ENCODE data around the gene GXYLT2.

Gene GXYLT2

GRCh38 chr3:72887705-72888545 lies at the start of gene GXYLT2:
Gene GXYLT2 (plus strand): TSS chr3:72888046. CDS start chr3:72888234, 188 bp downstream.
- peak; percentile 70 for DNase-seq (ENCODE audit: low spot score)

DNA sequence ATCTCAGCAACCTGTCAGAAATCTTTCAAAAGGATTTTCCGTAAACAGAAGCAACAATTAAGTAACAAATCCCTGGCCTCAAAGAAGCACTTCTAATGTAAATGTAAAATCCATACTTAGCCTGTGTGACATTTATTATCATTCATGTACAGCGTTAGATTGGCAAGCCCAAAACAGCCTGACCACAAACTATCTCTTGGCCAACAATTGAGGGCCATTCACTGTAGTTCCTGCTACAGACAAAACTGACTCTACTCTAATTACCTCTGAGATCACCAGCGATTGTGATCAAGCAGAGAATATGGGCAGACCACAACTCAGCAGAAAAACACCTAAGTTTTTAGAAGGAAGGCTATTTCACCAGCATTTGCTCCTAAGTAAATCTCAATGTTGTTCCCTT lies 48.8 kb upstream of the GXYLT2 start:
- no peak for DNase-seq (ENCODE audit: low spot score)

DNA sequence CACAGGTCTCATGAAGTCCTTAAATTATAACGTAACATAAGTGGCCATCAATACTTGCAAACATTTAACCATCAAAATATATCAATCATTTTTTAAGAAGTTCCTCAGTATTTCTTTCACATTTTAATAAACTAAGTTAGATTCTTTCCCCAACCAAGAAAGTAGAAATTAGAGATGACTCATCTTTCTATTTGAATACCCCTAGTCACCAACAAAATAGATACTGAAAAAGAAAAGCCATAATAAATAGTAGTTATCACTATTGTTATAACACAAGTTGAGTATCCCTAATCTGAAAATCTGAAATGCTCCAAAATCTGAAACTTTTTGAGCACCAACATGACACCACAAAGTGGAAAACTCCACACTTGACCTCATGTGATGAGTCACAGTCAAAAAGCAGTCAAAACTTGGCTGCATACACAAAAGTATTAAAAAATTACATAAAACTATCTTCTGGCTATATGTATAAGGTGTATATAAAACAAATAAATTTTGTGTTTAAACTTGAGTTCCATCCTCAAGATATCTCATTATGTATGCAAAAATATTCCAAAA lies 43.3 kb upstream of the GXYLT2 start:
- DNase-seq (ENCODE audit: low spot score), result no peak

- no peak for DNase-seq (ENCODE audit: low spot score)
Observed at GRCh38 chr3:72846166-72846565, 41.7 kb upstream of the GXYLT2 start.

DNA sequence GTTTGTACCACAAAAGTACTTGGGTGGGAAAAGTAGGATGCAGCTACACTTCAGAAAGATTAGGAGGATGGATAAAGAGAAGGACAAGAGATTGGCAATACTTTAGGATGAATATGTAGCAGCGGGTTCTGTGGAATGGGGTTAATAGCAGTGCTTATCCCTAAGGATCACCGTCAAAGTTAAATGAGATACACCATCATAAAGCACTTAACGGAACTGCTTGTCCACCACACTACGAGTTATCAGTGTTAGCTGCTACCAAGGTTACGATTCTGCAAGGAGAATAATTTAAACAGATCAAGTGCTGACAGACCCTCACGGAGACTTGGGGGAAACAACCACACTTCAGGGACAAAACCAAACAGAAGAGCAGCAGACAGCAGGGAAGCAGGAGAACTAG lies 40.6 kb upstream of the GXYLT2 start:
- no peak for DNase-seq (ENCODE audit: low spot score)

DNA sequence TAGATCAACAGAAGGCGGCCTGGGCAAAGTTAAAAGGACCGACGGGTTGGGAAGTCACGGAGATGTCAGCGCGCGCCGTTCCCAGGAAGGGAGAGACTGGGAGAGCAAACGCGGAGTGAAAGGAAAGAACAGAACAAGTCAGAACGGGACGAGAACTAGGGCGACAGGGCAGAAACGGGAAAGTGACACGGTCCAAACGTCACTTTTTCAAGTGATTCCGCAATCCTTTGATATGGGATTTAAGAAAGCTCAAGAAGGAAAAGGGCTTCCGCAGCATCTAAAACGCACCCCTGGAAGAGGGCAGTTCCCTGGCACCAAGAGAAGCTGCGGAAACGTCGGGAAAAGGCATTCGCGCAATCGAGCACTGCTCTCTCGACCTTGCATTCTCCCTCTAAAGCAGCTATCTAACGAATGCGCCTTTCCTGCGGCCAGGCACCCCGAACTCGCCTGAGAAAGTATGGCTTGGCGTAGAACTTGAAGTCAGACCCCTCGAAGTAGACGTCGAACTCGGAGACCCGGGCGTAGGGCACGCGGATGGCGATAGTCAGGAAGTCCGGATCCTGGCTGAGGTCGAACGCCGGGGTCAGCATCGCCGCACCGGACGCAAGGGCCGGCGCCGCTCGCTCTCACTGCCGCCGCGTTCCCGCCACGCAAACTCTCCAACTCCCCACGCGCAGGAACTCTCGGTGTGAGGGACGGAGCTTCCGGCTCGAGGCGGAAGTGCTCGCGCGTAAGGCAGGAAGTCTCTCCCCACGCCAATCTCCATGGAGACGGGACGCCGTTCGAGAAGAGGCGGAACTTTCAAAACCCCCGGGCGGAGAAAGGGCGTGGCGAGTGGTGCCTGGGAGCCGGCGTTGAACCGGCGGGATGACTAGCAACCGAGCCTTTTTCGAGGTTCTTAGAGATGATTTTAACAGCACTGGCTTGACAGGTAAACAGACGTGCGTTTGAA lies 39.8 kb upstream of the GXYLT2 start, which contains the start of gene SHQ1:
Gene SHQ1 (minus strand): TSS at position 695 of the 952 bp plus-strand sequence. CDS start 105 bp downstream, at position 590.
- DNase-seq (ENCODE audit: low spot score), result peak; percentile 92

GRCh38 chr3:72848703-72849081 lies 39.2 kb upstream of the GXYLT2 start:
- DNase-seq (ENCODE audit: low spot score), result peak; percentile 25

DNA sequence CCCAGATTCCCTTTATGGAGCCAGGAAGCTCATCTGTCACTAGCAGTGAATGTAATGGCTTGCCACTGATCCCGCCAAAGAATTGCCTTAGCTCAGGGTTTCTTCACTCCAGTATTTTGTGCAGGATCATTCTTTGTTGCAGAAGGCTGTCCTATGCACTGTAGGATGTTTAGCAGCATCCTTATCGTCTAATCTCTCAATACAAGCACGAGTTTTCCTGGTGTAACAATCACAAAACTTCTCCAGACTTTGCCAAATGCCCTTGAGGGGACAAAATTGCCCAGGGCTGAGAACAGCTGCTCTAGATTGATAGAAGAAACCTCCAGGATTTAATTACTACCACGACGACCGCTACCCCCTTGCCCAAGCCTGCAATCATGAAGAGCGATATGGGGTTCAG lies 32.8 kb upstream of the GXYLT2 start:
- DNase-seq (ENCODE audit: low spot score), result no peak

DNA sequence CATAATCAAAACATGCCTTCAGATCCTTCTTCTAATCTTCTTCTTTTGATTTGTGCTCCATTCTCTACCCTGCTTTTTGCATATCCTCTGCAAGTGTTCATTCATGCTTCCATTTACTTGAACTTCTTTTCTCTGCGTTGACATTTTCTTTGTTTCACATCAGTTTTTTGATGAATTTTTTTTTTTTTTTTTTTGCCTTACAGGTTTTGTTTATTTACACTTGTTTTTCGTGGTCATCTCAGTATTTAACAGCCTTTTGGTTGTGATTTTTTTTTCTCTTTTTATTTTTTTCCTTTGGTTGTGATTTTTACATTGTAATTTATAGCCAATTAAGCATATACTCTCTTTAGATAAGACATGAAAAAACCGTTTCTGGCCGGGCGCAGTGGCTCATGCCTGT lies 27.8 kb upstream of the GXYLT2 start:
- DNase-seq (ENCODE audit: low spot score), result no peak

DNA sequence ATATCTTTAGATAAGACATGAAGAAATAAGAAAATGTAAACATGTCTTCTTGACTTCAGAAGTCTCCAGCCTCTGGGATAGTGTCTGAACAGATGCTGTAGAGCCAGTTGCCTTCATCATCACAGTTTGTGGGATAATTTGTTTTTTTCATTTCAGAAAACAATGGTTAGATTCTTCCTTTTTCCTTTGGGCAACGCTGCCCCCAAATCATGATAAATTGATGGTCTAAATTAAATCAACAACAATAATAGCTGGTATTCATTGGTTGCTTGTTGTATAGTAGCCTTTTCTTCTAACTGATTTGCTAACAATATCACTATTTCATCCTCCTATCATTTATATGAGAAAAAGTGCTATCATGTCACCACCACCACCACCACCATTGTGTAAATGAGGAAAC lies 27.0 kb upstream of the GXYLT2 start:
- DNase-seq (ENCODE audit: low spot score), result no peak

GRCh38 chr3:72862314-72863090 lies 25.3 kb upstream of the GXYLT2 start:
- DNase-seq (ENCODE audit: low spot score), result no peak

DNA sequence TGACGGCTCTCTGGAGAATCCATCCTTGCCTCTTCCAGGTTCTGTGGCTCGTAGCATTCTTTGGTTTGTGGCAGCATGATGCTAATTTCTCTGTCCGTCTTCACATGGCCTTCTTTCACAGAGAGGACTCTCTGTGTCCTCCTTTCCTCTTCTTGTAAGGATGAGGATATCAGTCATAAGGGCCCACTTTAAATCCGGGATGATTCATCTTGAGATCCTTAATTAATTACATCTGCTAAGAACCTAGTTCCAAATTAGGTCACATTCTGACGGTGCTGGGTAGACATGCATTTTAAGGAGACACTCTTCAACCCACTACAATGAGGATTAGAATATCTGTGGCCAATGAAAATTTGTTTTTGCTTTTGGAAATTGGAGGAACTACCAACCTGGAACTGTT lies 15.7 kb upstream of the GXYLT2 start:
- no peak for DNase-seq (ENCODE audit: low spot score)

GRCh38 chr3:72887343-72887704 lies 522 bp upstream of the GXYLT2 start:
- DNase-seq (ENCODE audit: low spot score), result no peak

DNA sequence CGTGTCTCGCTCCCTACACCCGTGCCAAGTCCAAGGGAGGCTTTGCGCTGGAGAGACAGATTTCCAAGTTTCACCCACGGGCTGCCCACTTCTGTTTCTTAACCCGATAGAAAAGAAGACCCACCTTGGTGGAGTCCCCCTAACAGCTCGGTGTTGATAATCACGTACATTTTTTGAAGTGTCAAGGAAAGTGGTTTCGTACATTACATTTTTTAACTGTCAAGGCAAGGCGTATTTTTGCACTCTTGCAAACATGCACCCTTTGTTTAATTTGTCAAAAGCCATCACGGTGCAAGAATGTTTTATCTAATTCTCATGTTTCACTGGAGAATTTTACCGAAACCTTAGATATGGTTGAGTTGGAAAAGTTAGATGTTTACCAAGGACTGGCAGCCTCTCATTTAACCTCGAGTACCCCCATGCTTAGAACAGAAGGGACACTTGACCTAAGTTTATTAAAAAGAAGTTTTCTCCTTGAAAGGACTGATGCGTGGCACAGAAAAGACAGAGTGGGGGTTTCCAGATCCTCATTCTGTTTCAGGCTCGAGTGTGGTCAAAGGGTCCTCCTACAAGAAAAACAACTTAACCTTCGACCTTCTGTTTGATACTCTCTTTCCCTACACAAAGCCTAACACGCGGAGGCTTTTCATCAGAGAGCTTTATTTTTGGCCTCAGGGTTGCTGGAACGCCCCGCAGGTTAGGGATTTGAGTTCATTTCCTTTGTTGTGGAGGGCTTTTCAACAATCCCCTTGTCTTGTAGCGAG lies 882 bp downstream of the GXYLT2 start:
- DNase-seq (ENCODE audit: low spot score), result no peak

- DNase-seq (ENCODE audit: low spot score), result no peak
Observed at GRCh38 chr3:72889310-72890165, 1.7 kb downstream of the GXYLT2 start.

GRCh38 chr3:72890166-72890925 lies 2.5 kb downstream of the GXYLT2 start:
- no peak for DNase-seq (ENCODE audit: low spot score)

DNA sequence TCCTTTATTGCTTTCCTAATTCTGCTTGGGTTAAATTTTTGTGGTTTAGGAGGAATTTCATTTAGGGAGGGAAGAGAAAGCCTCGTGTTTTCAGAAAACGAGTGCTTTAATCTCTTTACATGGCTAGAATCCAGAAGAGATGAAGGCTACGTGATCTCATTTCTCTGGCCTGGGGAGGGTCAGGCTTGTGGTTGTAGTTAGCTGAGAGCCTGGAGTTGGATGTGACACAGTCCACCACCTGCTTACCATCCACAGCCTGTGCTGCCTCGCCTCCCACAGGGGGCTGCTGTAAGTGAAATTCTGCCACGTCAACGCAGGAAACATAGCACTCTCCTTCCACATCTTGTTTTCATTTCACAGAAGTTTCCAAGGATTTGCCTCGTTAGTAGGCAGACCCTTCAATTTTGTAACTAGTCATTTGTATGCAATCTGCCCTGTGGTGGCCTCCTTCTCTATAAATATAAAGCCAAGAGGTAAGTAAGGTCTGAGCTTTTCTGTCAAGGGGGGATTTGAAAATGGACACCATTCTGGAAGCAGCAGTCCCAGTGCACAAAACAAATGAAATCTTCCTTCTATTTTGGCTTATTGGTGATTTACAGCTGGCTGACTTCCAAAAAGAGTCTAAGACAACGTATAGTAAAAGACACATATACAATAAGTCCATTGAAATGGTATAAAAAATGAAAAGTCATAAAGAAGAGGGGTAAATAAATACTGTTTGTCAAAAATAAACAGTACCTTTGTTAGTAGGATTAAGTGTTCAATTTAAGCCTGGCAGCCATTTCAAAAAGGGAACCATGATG lies 3.4 kb downstream of the GXYLT2 start:
- peak; percentile 47 for DNase-seq (ENCODE audit: low spot score)

DNA sequence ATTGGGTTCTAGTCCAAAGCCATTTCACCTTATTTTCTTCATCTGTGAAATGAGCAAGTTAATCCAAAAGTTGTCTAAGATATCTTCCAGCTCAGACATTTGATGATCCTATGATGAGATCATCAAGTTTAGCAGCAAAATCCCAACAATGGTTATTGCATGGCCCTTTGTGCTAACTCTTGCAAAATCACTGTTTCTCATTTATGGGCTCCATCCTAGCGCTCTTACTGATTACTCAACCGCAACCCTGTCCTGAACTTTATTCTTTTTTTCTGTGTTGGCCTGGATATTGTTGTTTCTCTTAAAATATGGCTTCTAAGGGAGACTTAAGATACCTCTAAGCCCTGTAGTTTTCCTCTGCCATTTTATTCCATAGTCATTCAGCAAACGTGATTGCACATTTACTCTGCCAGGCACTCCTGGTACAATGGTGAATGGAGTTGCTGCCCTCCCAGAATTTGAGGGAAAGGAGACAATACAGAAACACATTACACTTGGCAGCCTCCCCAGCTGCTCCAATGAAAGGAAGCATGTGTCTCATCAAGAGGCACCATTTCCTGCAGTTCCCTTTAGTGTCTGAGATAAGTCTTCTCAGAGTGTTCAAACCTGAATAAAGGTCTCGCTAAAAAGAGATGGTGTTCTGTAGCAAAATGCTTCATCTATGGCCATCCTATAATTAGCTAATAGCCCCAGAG lies 4.4 kb downstream of the GXYLT2 start:
- DNase-seq (ENCODE audit: low spot score), result no peak
